K562 (cell line): Measurements from ENCODE around the gene ZNF500. TPM values are rescaled to one million over a fixed set of nuclear protein-coding genes. Genes with fewer than 3 reads are reported as not detected.

Source experiments
- AFF4 ChIP-seq: sonication (generic); formaldehyde crosslinking; IDR thresholded peaks from 2 replicates; pipeline ENCODE4 v1.8.0; 2023; ENCODE audit warnings: mild to moderate bottlenecking, missing genetic modification reagents
- CBFA2T2 ChIP-seq: fragments of 450-650 bp; conservative IDR thresholded peaks from 2 replicates; pipeline ENCODE4 v1.6.1; 2017; ENCODE audit warnings: mild to moderate bottlenecking
- CC2D1A ChIP-seq: fragments of 450-650 bp; IDR thresholded peaks from 2 replicates; pipeline ENCODE4 v1.6.1; 2017; ENCODE audit warnings: mild to moderate bottlenecking
- DPF2 ChIP-seq: fragments of 450-650 bp; IDR thresholded peaks from 2 replicates; pipeline ENCODE4 v1.6.1; 2016
- FOXM1 ChIP-seq, 2 experiments: fragments of 450-650 bp in 1 of 2; sonication (generic) in 1 of 2; formaldehyde crosslinking in 1 of 2; IDR thresholded peaks; 2 replicates each; pipeline versions ENCODE4 v1.6.1 to v1.9.0; 2017 to 2022; ENCODE audit warnings: low read depth in 2 of 2, mild to moderate bottlenecking in 2 of 2, missing genetic modification reagents in 1 of 2, moderate library complexity in 1 of 2
- GATAD2B ChIP-seq: fragments of 450-650 bp; IDR thresholded peaks from 2 replicates; pipeline ENCODE4 v1.6.1; 2017; ENCODE audit warnings: mild to moderate bottlenecking, borderline replicate concordance
- MLLT1 ChIP-seq, 2 experiments: fragments of 450-650 bp; IDR thresholded peaks; 2 replicates each; pipeline ENCODE4 v1.6.1; 2016
- PKNOX1 ChIP-seq: fragments of 450-650 bp; IDR thresholded peaks from 2 replicates; pipeline ENCODE4 v1.6.1; 2016
- POLR2G ChIP-seq: fragments of 200-400 bp; formaldehyde crosslinking; IDR thresholded peaks from 2 replicates; pipeline ENCODE4 v1.6.1; 2017; ENCODE audit warnings: low read depth, mild to moderate bottlenecking, antibody characterized with exemption, low read length, moderate library complexity
- POLR3A ChIP-seq: IDR thresholded peaks from 2 replicates; pipeline ENCODE4 v1.6.1; 2011; ENCODE audit warnings: borderline replicate concordance, mild to moderate bottlenecking, moderate library complexity; ENCODE audit not compliant: insufficient read length, insufficient read depth; ENCODE audit errors: extremely low read depth
- PTBP1 ChIP-seq: fragments of 200-400 bp; formaldehyde crosslinking; IDR thresholded peaks from 2 replicates; pipeline ENCODE4 v1.6.1; 2017; ENCODE audit warnings: low read depth, low read length
- TAF1 ChIP-seq: IDR thresholded peaks from 2 replicates; pipeline ENCODE4 v1.6.1; 2011; ENCODE audit warnings: mild to moderate bottlenecking, low read length, moderate library complexity; ENCODE audit not compliant: insufficient read depth, control insufficient read depth, severe bottlenecking; ENCODE audit errors: extremely low read depth
- TFAP4 ChIP-seq: sonication (generic); formaldehyde crosslinking; IDR thresholded peaks from 2 replicates; pipeline ENCODE4 v1.8.0; 2022; ENCODE audit warnings: missing genetic modification reagents, mild to moderate bottlenecking, moderate library complexity, borderline replicate concordance
- ZFX ChIP-seq: sonication (generic); formaldehyde crosslinking; IDR thresholded peaks from 2 replicates; pipeline ENCODE4 v1.8.0; 2022; ENCODE audit warnings: mild to moderate bottlenecking, missing genetic modification reagents, moderate library complexity
- ZNF124 ChIP-seq: sonication (generic); formaldehyde crosslinking; IDR thresholded peaks from 2 replicates; pipeline ENCODE4 v1.8.1; 2022; ENCODE audit warnings: missing genetic modification reagents
- ZNF165 ChIP-seq: fragments of 250-450 bp; sonication (Bioruptor Pico); IDR thresholded peaks from 2 replicates; pipeline ENCODE4 v1.4.0; 2020; ENCODE audit warnings: borderline replicate concordance
- ZNF217 ChIP-seq: sonication (generic); formaldehyde crosslinking; IDR thresholded peaks from 2 replicates; pipeline ENCODE4 v1.8.0; 2022; ENCODE audit warnings: mild to moderate bottlenecking, missing genetic modification reagents
- ZNF280B ChIP-seq: fragments of 250-450 bp; sonication (Bioruptor Pico); IDR thresholded peaks from 2 replicates; pipeline ENCODE4 v1.5.1; 2021; ENCODE audit warnings: mild to moderate bottlenecking
- ZZZ3 ChIP-seq: fragments of 450-650 bp; IDR thresholded peaks from 2 replicates; pipeline ENCODE4 v1.6.1; 2016; ENCODE audit warnings: antibody characterized with exemption, mild to moderate bottlenecking, moderate library complexity
- polyA plus RNA-seq, 8 experiments: library from polyadenylated mRNA; depleted of rRNA in 4 of 8; stranded (reverse) in 5 of 8; unstranded in 3 of 8; fragments of >200 nt; fragmentation: Nextera tagmentation in 2 of 8; fragmentation: Illumina TruSeq in 1 of 8; extraction: Ambion mirVana in 2 of 8; extraction: Trizol in 1 of 8; gene quantifications; 2 replicates each; pipeline versions ENCODE4 v1.2.1 to v1.2.3, GENCODE V29; 2011 to 2014; ENCODE audit warnings: inconsistent platforms in 1 of 8, missing spikeins in 1 of 8
- total RNA-seq, 7 experiments: library from RNA; depleted of rRNA in 6 of 7; stranded (reverse); fragments of >200 nt in 6 of 7; fragmentation: Illumina TruSeq in 2 of 7; extraction: Trizol in 2 of 7; gene quantifications; 2 replicates each; pipeline versions ENCODE4 v1.2.1 to v1.2.3, GENCODE V29; 2011 to 2021; ENCODE audit warnings: low replicate concordance in 1 of 7

The ZNF500 gene
- total and polyA plus RNA-seq, 9 of the 15 experiments (the other 6 are each of a cell fraction or from before 2014, with no cell fraction given): 0.80 to 20.8 (median 5.3) TPM

- peak; percentile 39 for TF ChIP-seq ZFX
- TF ChIP-seq ZNF217: no peak
- TF ChIP-seq POLR3A: no peak
- no peak for TF ChIP-seq ZNF124 (CRISPR knock-in tag)
- no peak for TF ChIP-seq GATAD2B
- TF ChIP-seq ZZZ3: no peak
- TF ChIP-seq PTBP1: no peak
- TF ChIP-seq POLR2G: 0 out of 2 replicates have a peak, but pooled peaks have one; percentile 31
- no peak for TF ChIP-seq DPF2
- no peak for TF ChIP-seq PKNOX1
- TF ChIP-seq ZNF280B (CRISPR knock-in tag): no peak
- no peak for TF ChIP-seq AFF4 (CRISPR knock-in tag)
- no peak for TF ChIP-seq TAF1
- no peak for TF ChIP-seq FOXM1 (IDR thresholded peaks at IDR 0.05; ENCODE audit: low read depth)
- no peak for TF ChIP-seq FOXM1 (CRISPR knock-in tag; IDR thresholded peaks at IDR 0.05; ENCODE audit: low read depth)
- peak; percentile 70 for TF ChIP-seq TFAP4 (CRISPR knock-in tag)
- no peak for TF ChIP-seq ZNF165 (CRISPR knock-in tag)
- TF ChIP-seq MLLT1 (IDR thresholded peaks at IDR 0.05): no peak
- TF ChIP-seq CBFA2T2: no peak
- no peak for TF ChIP-seq CC2D1A
Observed at GRCh38 chr16:4800290-4801041, 33.5 kb upstream of the ZNF500 start (continued).
